ENCODE measurements around the gene HCN1. TPM values are rescaled to one million over a fixed set of nuclear protein-coding genes. Genes with fewer than 3 reads are reported as not detected.
A peak's percentile ranks its signal among the peaks of the same experiment; 100 is the strongest.
"Not testable (repeated sequence)": the region's sequence is repeated elsewhere in the genome, so short reads cannot be mapped to it uniquely, and the experiment has no call there.

The HCN1 gene
- total RNA-seq, 4 donors from 2014 or later = not detected

DNA sequence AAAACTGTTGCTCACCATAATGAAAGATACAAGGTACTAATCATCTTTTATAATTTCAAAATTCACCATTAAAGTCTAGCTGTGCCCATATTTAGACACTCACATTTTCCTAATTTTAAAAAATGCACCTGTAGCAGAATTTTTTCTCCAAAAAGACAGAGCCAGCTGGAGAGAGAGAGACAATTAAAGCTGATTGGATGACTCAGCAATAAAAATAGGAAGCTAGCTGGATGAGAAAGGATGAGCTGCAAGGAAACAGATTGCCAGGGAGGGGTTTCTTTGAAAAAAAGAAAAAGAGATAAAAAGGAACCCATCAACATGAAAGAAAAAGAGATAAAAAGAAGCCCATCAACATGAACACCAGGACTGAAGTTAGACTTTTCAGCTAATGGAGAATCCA, 73.8 kb downstream of the HCN1 start:
- Histone ChIP-seq H3K36me3 (no peaks in the 10 kb centered on the region), H3K27ac (no peak overlapping the region), H3K4me1 (no peaks in the 10 kb centered on the region), H3K27me3 (no peaks in the 10 kb centered on the region), H3K4me3 (no peak overlapping the region), H3K9me3 (no peaks in the 10 kb centered on the region)
- no peak for DNase-seq
- no peak for TF ChIP-seq POLR2A (IDR thresholded peaks at IDR 0.05)
- TF ChIP-seq, protein P1, sequence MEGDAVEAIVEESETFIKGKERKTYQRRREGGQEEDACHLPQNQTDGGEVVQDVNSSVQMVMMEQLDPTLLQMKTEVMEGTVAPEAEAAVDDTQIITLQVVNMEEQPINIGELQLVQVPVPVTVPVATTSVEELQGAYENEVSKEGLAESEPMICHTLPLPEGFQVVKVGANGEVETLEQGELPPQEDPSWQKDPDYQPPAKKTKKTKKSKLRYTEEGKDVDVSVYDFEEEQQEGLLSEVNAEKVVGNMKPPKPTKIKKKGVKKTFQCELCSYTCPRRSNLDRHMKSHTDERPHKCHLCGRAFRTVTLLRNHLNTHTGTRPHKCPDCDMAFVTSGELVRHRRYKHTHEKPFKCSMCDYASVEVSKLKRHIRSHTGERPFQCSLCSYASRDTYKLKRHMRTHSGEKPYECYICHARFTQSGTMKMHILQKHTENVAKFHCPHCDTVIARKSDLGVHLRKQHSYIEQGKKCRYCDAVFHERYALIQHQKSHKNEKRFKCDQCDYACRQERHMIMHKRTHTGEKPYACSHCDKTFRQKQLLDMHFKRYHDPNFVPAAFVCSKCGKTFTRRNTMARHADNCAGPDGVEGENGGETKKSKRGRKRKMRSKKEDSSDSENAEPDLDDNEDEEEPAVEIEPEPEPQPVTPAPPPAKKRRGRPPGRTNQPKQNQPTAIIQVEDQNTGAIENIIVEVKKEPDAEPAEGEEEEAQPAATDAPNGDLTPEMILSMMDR (IDR thresholded peaks at IDR 0.05) = no peak

DNA sequence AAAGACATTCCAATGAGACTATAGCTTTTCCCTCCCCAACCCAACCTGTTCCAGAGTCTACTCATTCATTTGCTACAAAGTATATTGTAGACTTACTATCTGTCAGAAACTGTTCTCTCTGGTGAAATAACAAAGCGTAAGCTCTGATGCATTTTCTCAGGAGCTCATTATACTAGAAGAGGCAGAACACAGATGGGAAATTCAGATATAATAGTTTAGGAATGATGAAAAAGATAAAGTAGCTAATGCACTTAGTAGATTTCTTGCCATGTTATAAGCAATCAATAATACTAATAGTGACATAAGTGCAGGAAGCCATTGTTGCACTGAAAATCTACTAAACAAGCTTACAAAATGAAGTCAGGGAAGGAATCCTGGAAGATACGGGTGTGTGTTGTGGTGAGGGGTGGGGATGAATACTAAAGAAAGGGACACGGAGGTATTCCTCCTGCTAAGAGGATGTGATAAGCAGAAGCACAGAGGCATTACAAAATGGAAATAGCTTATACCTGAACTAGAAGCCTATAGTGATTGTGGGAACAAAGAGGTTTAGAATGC, 78.2 kb downstream of the HCN1 start:
- Histone ChIP-seq H3K27me3 (no peaks in the 10 kb centered on the region), H3K27ac (no peak overlapping the region), H3K4me1 (no peaks in the 10 kb centered on the region), H3K9me3 (no peaks in the 10 kb centered on the region), H3K36me3 (no peaks in the 10 kb centered on the region), H3K4me3 (no peak overlapping the region)
- DNase-seq = no peak
- TF ChIP-seq, protein P1 (IDR thresholded peaks at IDR 0.05) = no peak
- TF ChIP-seq POLR2A (IDR thresholded peaks at IDR 0.05) = no peak

DNA sequence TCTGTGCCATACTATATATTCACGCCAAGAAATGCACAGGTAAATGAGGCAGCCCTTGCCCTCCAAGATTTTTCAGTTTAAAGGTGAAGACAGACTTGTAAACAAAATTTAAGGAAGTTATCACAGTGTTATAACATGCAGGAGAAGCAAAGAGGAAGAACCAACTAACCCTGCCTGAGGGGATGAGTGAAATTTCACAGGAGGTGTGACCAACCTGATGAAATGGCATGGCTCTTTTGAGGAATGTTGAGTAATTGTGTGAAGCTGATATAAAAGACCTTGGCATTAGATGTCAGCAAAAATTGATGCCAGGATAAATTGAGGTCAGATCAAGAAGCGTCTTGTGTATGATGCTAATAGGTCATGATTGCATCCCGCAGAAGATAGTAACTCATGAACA, 86.5 kb downstream of the HCN1 start:
- no peak for DNase-seq
- H3K27ac ChIP-seq = no peak overlapping the region
- no peak overlapping the region for H3K4me3 ChIP-seq
- H3K4me1 ChIP-seq = no peaks in the 10 kb centered on the region
- no peaks in the 10 kb centered on the region for H3K9me3 ChIP-seq
- no peaks in the 10 kb centered on the region for H3K36me3 ChIP-seq
- TF ChIP-seq, protein P1 (IDR thresholded peaks at IDR 0.05) = no peak
- no peak for TF ChIP-seq POLR2A (IDR thresholded peaks at IDR 0.05)
- H3K27me3 ChIP-seq = no peaks in the 10 kb centered on the region

DNA sequence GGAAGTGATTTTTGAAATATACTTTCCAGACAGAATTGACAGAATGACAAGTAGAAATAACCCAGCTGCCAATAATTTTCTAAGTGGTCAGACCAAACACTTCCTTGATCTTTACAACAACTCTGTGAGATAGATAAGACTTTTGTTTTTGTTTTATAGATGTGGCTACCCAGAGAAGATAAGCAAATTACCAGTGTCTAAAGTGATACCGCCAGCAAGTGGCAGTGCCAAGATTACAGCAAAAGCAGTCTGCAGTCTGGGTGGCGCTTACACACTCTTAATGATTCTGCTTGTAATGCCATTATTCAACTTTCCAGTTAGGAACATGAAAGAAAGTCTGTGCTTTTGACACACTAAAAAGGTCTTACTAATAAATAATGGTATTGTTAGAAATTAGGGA, 92.1 kb downstream of the HCN1 start:
- no peaks in the 10 kb centered on the region for H3K27me3 ChIP-seq
- no peak overlapping the region for H3K4me3 ChIP-seq
- no peak overlapping the region for H3K27ac ChIP-seq
- TF ChIP-seq, protein P1 (IDR thresholded peaks at IDR 0.05) = peak in 1 of 6 experiments; percentile 5
- TF ChIP-seq POLR2A (IDR thresholded peaks at IDR 0.05) = no peak
- H3K36me3 ChIP-seq = no peaks in the 10 kb centered on the region
- no peaks in the 10 kb centered on the region for H3K4me1 ChIP-seq
- H3K9me3 ChIP-seq = no peaks in the 10 kb centered on the region
- DNase-seq = no peak

DNA sequence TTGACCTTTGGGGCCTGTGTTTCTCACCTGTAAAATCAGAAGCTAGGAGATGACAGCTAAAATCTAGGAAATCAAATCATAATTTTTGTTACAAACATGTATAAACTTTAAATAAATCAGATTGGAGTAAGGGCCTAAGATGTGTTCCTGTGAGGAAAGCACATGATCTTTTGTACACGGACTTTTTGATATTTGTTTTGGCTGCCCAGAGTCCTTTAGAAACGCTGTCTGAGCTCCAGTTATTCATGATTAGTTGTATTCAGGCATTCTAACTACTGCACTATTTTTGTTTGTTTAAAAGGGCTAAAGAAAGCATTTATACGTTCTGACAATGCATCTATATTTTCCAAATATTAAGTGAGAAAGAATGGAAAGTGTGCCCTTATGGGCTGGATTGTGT, 94.8 kb downstream of the HCN1 start:
- Histone ChIP-seq H3K27me3 (no peaks in the 10 kb centered on the region), H3K36me3 (no peaks in the 10 kb centered on the region), H3K4me1 (no peaks in the 10 kb centered on the region), H3K9me3 (no peaks in the 10 kb centered on the region), H3K27ac (no peak overlapping the region), H3K4me3 (no peak overlapping the region)
- TF ChIP-seq, protein P1 (IDR thresholded peaks at IDR 0.05) = no peak
- no peak for TF ChIP-seq POLR2A (IDR thresholded peaks at IDR 0.05)
- no peak for DNase-seq

DNA sequence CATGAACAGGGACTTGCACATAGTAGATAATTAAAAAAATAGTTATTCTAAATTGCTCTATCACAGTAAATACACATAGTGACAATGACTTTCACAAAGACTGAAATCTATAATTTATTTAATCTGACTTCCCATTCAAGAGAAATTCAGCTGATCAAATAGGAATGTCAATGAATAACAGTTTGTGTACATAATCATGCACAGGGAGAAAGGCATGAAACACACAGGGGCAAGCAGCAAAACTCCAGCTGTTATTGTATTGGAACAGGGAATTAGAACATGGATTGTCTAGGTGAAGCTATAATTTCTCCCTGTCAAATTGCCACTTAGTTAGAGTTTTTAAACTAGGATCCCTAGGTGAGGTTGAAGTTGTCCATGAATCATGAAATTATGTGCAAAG, 99.9 kb downstream of the HCN1 start:
- TF ChIP-seq POLR2A (IDR thresholded peaks at IDR 0.05) = no peak
- TF ChIP-seq, protein P1 (IDR thresholded peaks at IDR 0.05) = no peak
- Histone ChIP-seq H3K27me3 (no peaks in the 10 kb centered on the region), H3K4me1 (no peaks in the 10 kb centered on the region), H3K27ac (no peak overlapping the region), H3K9me3 (no peaks in the 10 kb centered on the region), H3K4me3 (no peak overlapping the region), H3K36me3 (no peaks in the 10 kb centered on the region)
- no peak for DNase-seq

DNA sequence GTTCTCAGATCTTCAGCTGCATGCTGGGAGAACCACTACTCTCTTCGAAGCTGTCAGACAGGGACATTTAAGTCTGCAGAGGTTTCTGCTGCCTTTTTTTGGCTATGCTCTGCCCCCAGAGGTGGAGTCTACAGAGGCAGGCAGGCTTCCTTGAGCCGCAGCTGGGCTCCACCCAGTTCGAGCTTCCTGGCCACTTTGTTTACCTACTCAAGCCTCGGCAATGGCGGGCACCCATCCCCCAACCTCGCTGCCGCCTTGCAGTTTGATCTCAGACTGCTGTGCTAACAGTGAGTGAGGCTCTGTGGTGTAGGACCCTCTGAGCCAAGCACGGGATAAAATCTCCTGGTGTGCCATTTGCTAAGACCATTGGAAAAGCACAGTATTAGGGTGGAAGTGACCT, 110.2 kb downstream of the HCN1 start:
- not testable (repeated sequence) for DNase-seq

More for the DNA sequence above, 110.2 kb downstream of the HCN1 start:
- H3K9me3 ChIP-seq, H3K4me3 ChIP-seq, H3K36me3 ChIP-seq, H3K27me3 ChIP-seq, H3K4me1 ChIP-seq, H3K27ac ChIP-seq: not testable (repeated sequence)
